ENCODE data around the gene RRP7A.

GRCh38 chr22:42560381-42560780 is 40.8 kb upstream of the RRP7A start:
- TF ChIP-seq EZH2 (IDR thresholded peaks at IDR 0.05; ENCODE audit: borderline replicate concordance, insufficient read depth, low read depth, low read length, poor library complexity, severe bottlenecking), result no peak
- TF ChIP-seq, protein P1, sequence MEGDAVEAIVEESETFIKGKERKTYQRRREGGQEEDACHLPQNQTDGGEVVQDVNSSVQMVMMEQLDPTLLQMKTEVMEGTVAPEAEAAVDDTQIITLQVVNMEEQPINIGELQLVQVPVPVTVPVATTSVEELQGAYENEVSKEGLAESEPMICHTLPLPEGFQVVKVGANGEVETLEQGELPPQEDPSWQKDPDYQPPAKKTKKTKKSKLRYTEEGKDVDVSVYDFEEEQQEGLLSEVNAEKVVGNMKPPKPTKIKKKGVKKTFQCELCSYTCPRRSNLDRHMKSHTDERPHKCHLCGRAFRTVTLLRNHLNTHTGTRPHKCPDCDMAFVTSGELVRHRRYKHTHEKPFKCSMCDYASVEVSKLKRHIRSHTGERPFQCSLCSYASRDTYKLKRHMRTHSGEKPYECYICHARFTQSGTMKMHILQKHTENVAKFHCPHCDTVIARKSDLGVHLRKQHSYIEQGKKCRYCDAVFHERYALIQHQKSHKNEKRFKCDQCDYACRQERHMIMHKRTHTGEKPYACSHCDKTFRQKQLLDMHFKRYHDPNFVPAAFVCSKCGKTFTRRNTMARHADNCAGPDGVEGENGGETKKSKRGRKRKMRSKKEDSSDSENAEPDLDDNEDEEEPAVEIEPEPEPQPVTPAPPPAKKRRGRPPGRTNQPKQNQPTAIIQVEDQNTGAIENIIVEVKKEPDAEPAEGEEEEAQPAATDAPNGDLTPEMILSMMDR (IDR thresholded peaks at IDR 0.05), result no peak

Measured in B cell (primary cell).